ENCODE data around the gene SDK1. TPM values are rescaled to one million over a fixed set of nuclear protein-coding genes. Genes with fewer than 3 reads are reported as not detected.
A peak's percentile ranks its signal among the peaks of the same experiment; 100 is the strongest.

SDK1 gene
- total and polyA plus RNA-seq, 2 experiments from 2014 or later: 2.1 to 10.0 TPM

- Histone ChIP-seq H3F3A (replicated peaks; ENCODE audit: low read depth) (no peaks in the 10 kb centered on the region), H3K4me3 (no peak overlapping the region), H4K20me1 (replicated peaks; ENCODE audit: insufficient read depth) (no peaks in the 10 kb centered on the region), H3K9me2 (ENCODE audit: insufficient read depth) (peaks cover 2% of the 10 kb centered on the region; the same call in 1 of the 2 replicates), H3K4me2 (no peak overlapping the region), H2AFZ (no peak overlapping the region), H3K27ac (ENCODE audit: low read depth) (no peak overlapping the region), H3K79me2 (replicated peaks; ENCODE audit: insufficient read depth) (no peaks in the 10 kb centered on the region), H3K36me3 (ENCODE audit: insufficient read depth) (no peaks in the 10 kb centered on the region), H3K4me1 (ENCODE audit: insufficient read depth) (peaks cover 10% of the 10 kb centered on the region), H3K27me3 (ENCODE audit: insufficient read depth) (no peaks in the 10 kb centered on the region)
- peaks cover 19% of the 10 kb centered on the region for H3K4me1 Mint-ChIP-seq
- TF ChIP-seq NANOG (IDR thresholded peaks at IDR 0.05; ENCODE audit: borderline replicate concordance): no peak
- TF ChIP-seq, protein P1, sequence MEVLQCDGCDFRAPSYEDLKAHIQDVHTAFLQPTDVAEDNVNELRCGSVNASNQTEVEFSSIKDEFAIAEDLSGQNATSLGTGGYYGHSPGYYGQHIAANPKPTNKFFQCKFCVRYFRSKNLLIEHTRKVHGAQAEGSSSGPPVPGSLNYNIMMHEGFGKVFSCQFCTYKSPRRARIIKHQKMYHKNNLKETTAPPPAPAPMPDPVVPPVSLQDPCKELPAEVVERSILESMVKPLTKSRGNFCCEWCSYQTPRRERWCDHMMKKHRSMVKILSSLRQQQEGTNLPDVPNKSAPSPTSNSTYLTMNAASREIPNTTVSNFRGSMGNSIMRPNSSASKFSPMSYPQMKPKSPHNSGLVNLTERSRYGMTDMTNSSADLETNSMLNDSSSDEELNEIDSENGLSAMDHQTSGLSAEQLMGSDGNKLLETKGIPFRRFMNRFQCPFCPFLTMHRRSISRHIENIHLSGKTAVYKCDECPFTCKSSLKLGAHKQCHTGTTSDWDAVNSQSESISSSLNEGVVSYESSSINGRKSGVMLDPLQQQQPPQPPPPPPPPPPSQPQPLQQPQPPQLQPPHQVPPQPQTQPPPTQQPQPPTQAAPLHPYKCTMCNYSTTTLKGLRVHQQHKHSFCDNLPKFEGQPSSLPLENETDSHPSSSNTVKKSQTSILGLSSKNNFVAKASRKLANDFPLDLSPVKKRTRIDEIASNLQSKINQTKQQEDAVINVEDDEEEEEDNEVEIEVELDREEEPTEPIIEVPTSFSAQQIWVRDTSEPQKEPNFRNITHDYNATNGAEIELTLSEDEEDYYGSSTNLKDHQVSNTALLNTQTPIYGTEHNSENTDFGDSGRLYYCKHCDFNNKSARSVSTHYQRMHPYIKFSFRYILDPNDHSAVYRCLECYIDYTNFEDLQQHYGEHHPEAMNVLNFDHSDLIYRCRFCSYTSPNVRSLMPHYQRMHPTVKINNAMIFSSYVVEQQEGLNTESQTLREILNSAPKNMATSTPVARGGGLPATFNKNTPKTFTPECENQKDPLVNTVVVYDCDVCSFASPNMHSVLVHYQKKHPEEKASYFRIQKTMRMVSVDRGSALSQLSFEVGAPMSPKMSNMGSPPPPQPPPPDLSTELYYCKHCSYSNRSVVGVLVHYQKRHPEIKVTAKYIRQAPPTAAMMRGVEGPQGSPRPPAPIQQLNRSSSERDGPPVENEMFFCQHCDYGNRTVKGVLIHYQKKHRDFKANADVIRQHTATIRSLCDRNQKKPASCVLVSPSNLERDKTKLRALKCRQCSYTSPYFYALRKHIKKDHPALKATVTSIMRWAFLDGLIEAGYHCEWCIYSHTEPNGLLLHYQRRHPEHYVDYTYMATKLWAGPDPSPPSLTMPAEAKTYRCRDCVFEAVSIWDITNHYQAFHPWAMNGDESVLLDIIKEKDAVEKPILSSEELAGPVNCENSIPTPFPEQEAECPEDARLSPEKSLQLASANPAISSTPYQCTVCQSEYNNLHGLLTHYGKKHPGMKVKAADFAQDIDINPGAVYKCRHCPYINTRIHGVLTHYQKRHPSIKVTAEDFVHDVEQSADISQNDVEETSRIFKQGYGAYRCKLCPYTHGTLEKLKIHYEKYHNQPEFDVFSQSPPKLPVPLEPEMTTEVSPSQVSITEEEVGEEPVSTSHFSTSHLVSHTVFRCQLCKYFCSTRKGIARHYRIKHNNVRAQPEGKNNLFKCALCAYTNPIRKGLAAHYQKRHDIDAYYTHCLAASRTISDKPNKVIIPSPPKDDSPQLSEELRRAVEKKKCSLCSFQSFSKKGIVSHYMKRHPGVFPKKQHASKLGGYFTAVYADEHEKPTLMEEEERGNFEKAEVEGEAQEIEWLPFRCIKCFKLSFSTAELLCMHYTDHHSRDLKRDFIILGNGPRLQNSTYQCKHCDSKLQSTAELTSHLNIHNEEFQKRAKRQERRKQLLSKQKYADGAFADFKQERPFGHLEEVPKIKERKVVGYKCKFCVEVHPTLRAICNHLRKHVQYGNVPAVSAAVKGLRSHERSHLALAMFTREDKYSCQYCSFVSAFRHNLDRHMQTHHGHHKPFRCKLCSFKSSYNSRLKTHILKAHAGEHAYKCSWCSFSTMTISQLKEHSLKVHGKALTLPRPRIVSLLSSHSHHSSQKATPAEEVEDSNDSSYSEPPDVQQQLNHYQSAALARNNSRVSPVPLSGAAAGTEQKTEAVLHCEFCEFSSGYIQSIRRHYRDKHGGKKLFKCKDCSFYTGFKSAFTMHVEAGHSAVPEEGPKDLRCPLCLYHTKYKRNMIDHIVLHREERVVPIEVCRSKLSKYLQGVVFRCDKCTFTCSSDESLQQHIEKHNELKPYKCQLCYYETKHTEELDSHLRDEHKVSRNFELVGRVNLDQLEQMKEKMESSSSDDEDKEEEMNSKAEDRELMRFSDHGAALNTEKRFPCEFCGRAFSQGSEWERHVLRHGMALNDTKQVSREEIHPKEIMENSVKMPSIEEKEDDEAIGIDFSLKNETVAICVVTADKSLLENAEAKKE (CRISPR knock-in tag; IDR thresholded peaks at IDR 0.05): no peak
- H3K27ac Mint-ChIP-seq: no peak overlapping the region
- no peak overlapping the region for H3K4me3 Mint-ChIP-seq
- ATAC-seq: no peak
- peaks cover 6% of the 10 kb centered on the region; the same call in 1 of the 3 replicates for H3K9me3 Mint-ChIP-seq
- no peaks in the 10 kb centered on the region for H3K36me3 Mint-ChIP-seq (ENCODE audit: low read depth)
- DNase-seq (ENCODE audit: low spot score): no peak
- peaks cover 8% of the 10 kb centered on the region for H3K27me3 Mint-ChIP-seq (ENCODE audit: insufficient read depth, low read depth, poor library complexity)
Observed at GRCh38 chr7:3910054-3910453, 609.0 kb downstream of the SDK1 start.

- H3K4me3 ChIP-seq: no peak overlapping the region
- peaks cover 8% of the 10 kb centered on the region for H3K27me3 Mint-ChIP-seq (ENCODE audit: insufficient read depth, low read depth, poor library complexity)
- no peaks in the 10 kb centered on the region for H3K27me3 ChIP-seq (ENCODE audit: insufficient read depth)
- no peaks in the 10 kb centered on the region for H4K20me1 ChIP-seq (replicated peaks; ENCODE audit: insufficient read depth)
- H3K36me3 ChIP-seq (ENCODE audit: insufficient read depth): no peaks in the 10 kb centered on the region
- peaks cover 8% of the 10 kb centered on the region for H3K4me1 ChIP-seq (ENCODE audit: insufficient read depth)
- H3K36me3 Mint-ChIP-seq (ENCODE audit: low read depth): no peaks in the 10 kb centered on the region
- H2AFZ ChIP-seq: no peak overlapping the region
- ATAC-seq (no peak), DNase-seq (ENCODE audit: low spot score) (no peak)
- peaks cover 5% of the 10 kb centered on the region; the same call in 1 of the 2 replicates for H3K9me2 ChIP-seq (ENCODE audit: insufficient read depth)
- H3K9me3 Mint-ChIP-seq: peaks cover 6% of the 10 kb centered on the region; the same call in 1 of the 3 replicates
- no peak overlapping the region for H3K4me3 Mint-ChIP-seq
- no peak overlapping the region for H3K4me2 ChIP-seq
- H3F3A ChIP-seq (replicated peaks; ENCODE audit: low read depth): no peaks in the 10 kb centered on the region
- H3K79me2 ChIP-seq (replicated peaks; ENCODE audit: insufficient read depth): no peaks in the 10 kb centered on the region
- H3K27ac Mint-ChIP-seq: peak overlapping the region; percentile 19; the same call in 1 of the 2 replicates
- peaks cover 17% of the 10 kb centered on the region for H3K4me1 Mint-ChIP-seq
- no peak overlapping the region for H3K27ac ChIP-seq (ENCODE audit: low read depth)
- TF ChIP-seq NANOG (IDR thresholded peaks at IDR 0.05; ENCODE audit: borderline replicate concordance): no peak
- no peak for TF ChIP-seq STAT1 (IDR thresholded peaks at IDR 0.05; ENCODE audit: unreplicated experiment)
- TF ChIP-seq, protein P1 (CRISPR knock-in tag; IDR thresholded peaks at IDR 0.05): no peak
- no peak for TF ChIP-seq ZNF331 (CRISPR knock-in tag; IDR thresholded peaks at IDR 0.05; ENCODE audit: low read depth)
- no peak for TF ChIP-seq EZH2 (IDR thresholded peaks at IDR 0.05; ENCODE audit: low read depth, unreplicated experiment)
Observed at GRCh38 chr7:3911685-3912084, 610.6 kb downstream of the SDK1 start.

Data from GM23338 (cell line).